SK-N-SH treated with all-trans-retinoic acid at 6 μM for 48 hours (cell line): ENCODE data around the gene CCDC34.

Experiments used
- ATAC-seq: fragments of 200-7000 bp; cut with Tn5 transposase; 3 replicates; pipeline ENCODE4 v1.9.1; 2020; ENCODE audit warnings: mild to moderate bottlenecking, moderate library complexity
- ARNTL ChIP-seq: fragments of 450-650 bp; formaldehyde crosslinking; IDR thresholded peaks from 2 replicates; pipeline ENCODE4 v1.5.0; 2020; ENCODE audit warnings: low read depth, mild to moderate bottlenecking, moderate library complexity, borderline replicate concordance
- BACH2 ChIP-seq: fragments of 250-450 bp; sonication (Bioruptor Pico); IDR thresholded peaks from 2 replicates; pipeline ENCODE4 v1.9.0; 2021; ENCODE audit warnings: mild to moderate bottlenecking, borderline replicate concordance
- CSDC2 ChIP-seq: fragments of 250-450 bp; sonication (Bioruptor Pico); IDR thresholded peaks from 2 replicates; pipeline ENCODE4 v1.5.0; 2020; ENCODE audit warnings: mild to moderate bottlenecking, moderate library complexity
- ESRRG ChIP-seq: fragments of 250-450 bp; sonication (Bioruptor Pico); IDR thresholded peaks from 2 replicates; pipeline ENCODE4 v1.6.1; 2021; ENCODE audit warnings: mild to moderate bottlenecking
- GLIS3 ChIP-seq: fragments of 250-450 bp; sonication (Bioruptor Pico); IDR thresholded peaks from 2 replicates; pipeline ENCODE4 v1.5.0; 2020; ENCODE audit warnings: mild to moderate bottlenecking, moderate library complexity
- ISL1 ChIP-seq: fragments of 250-450 bp; sonication (Bioruptor Pico); IDR thresholded peaks from 2 replicates; pipeline ENCODE4 v2.1.2; 2022; ENCODE audit warnings: mild to moderate bottlenecking, moderate library complexity
- OSR1 ChIP-seq: fragments of 250-450 bp; sonication (Bioruptor Pico); IDR thresholded peaks from 2 replicates; pipeline ENCODE4 v1.8.0; 2022; ENCODE audit warnings: moderate library complexity, mild to moderate bottlenecking, inconsistent platforms
- POU6F1 ChIP-seq: fragments of 250-450 bp; sonication (Bioruptor Pico); IDR thresholded peaks from 2 replicates; pipeline ENCODE4 v1.8.0; 2021; ENCODE audit warnings: low read depth, mild to moderate bottlenecking, moderate library complexity, borderline replicate concordance
- PPARA ChIP-seq: fragments of 250-450 bp; sonication (Bioruptor Pico); IDR thresholded peaks from 2 replicates; pipeline ENCODE4 v1.5.0; 2020; ENCODE audit warnings: mild to moderate bottlenecking, borderline replicate concordance
- RARB ChIP-seq: fragments of 250-450 bp; sonication (Bioruptor Pico); IDR thresholded peaks from 2 replicates; pipeline ENCODE4 v1.8.0; 2021; ENCODE audit warnings: mild to moderate bottlenecking, moderate library complexity
- SNAI2 ChIP-seq: fragments of 250-450 bp; sonication (Bioruptor Pico); IDR thresholded peaks from 2 replicates; pipeline ENCODE4 v1.5.0; 2020; ENCODE audit warnings: mild to moderate bottlenecking, moderate library complexity
- TOX ChIP-seq: fragments of 250-450 bp; sonication (Bioruptor Pico); IDR thresholded peaks from 2 replicates; pipeline ENCODE4 v1.8.0; 2021; ENCODE audit warnings: mild to moderate bottlenecking, moderate library complexity, borderline replicate concordance
- TSHZ2 ChIP-seq: fragments of 250-450 bp; sonication (Bioruptor Pico); IDR thresholded peaks from 2 replicates; pipeline ENCODE4 v1.5.0; 2020; ENCODE audit warnings: mild to moderate bottlenecking, moderate library complexity
- ZC3H10 ChIP-seq: fragments of 250-450 bp; sonication (Bioruptor Pico); IDR thresholded peaks from 2 replicates; pipeline ENCODE4 v1.5.1; 2021; ENCODE audit warnings: mild to moderate bottlenecking, moderate library complexity
- ZFP3 ChIP-seq: fragments of 250-450 bp; sonication (Bioruptor Pico); IDR thresholded peaks from 2 replicates; pipeline ENCODE4 v1.5.0; 2020; ENCODE audit warnings: mild to moderate bottlenecking, moderate library complexity
- ZFP30 ChIP-seq: fragments of 450-650 bp; formaldehyde crosslinking; IDR thresholded peaks from 2 replicates; pipeline ENCODE4 v1.5.0; 2022; ENCODE audit warnings: mild to moderate bottlenecking, moderate library complexity
- ZNF565 ChIP-seq: fragments of 450-650 bp; formaldehyde crosslinking; conservative IDR thresholded peaks from 2 replicates; pipeline ENCODE4 v1.5.0; 2020; ENCODE audit warnings: low read depth, mild to moderate bottlenecking, moderate library complexity
- ZNF70 ChIP-seq: fragments of 450-650 bp; formaldehyde crosslinking; IDR thresholded peaks from 2 replicates; pipeline ENCODE4 v1.5.0; 2020; ENCODE audit warnings: mild to moderate bottlenecking, moderate library complexity
- ZNF8 ChIP-seq: fragments of 450-650 bp; formaldehyde crosslinking; IDR thresholded peaks from 2 replicates; pipeline ENCODE4 v1.5.0; 2020; ENCODE audit warnings: mild to moderate bottlenecking, moderate library complexity
- TF ChIP-seq, protein P1 (sequence below): fragments of 250-450 bp; sonication (Bioruptor Pico); IDR thresholded peaks from 2 replicates; pipeline ENCODE4 v1.8.0; 2020; ENCODE audit warnings: mild to moderate bottlenecking, moderate library complexity, borderline replicate concordance

Gene CCDC34

DNA sequence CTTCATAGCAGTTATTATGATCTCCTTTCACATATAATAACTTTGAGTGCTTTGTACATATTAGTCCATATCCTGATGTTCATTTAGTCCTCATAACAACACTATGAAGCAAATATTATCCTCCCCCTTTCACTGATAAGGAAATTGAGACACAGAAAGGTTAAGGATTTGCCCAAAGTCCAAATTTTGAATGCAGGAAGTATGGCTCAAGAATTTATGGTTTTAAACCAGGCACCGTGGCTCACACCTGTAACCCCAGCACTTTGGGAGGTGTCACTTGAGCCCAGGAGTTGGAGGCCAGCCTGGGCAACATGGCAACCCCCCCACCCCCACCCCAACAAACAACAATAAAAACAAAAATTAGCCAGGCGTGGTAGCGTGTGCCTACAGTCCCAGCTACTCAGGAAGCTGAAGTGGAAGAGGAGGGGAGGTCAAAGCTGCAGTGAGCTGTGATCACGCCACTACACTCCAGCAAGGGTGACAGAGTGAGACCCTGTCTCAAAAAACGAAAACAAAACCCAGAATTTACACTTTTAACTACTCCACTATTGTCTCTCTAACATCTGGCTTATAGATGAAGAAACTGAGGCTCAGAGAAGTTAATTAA is 8.6 kb downstream of the CCDC34 start:
- TF ChIP-seq ZNF70 (CRISPR knock-in tag) (no peak), POU6F1 (CRISPR knock-in tag) (no peak), ZNF8 (no peak), ZFP3 (CRISPR knock-in tag) (no peak), ESRRG (no peak), OSR1 (CRISPR knock-in tag) (no peak), ISL1 (CRISPR knock-in tag) (no peak), GLIS3 (CRISPR knock-in tag) (no peak), TOX (CRISPR knock-in tag) (no peak), PPARA (CRISPR knock-in tag) (no peak), ARNTL (CRISPR knock-in tag) (no peak), TSHZ2 (no peak), SNAI2 (CRISPR knock-in tag) (no peak)
- no peak; the same call in 2 of the 3 replicates for ATAC-seq

DNA sequence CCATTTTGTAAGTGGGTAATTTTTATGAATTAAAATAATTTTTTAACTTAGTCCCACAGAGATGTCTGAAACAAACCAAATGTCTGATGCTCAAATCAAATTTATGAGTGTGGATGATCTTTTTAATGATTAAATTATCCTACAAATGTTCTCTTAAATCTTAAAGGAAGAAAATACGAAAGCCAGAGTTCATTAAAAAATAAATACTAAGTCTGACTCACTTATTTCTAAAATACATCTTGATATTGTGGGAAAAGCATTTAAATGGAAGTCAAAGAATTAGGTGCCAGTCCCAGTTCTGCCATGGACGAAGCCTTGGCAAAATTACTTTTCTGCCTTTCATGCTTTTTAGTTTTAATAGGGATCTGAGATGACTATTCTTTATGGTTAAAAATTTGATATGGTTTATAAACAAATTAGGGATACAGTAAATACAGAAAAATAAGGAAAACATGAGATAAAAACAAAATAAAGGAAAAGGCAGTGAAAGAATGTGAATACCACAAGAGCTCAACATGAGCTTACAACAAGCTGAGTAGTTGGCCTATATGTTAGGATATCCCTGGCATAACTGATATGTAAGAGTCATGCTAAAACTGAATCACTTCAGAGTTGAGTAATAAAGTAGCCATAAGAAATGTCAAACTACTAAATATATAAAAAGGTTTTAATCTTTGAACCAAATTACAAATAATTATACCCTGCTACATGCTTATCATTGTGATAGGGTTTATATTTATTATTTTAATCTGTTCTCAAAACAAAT is 9.2 kb downstream of the CCDC34 start:
- ATAC-seq = peak; percentile 74
- TF ChIP-seq ZFP30 = no peak
- peak; percentile 84; the same call in 1 of the 2 replicates for TF ChIP-seq ZC3H10 (CRISPR knock-in tag)
- peak; percentile 62 for TF ChIP-seq ISL1 (CRISPR knock-in tag)
- no peak for TF ChIP-seq CSDC2 (CRISPR knock-in tag)
- TF ChIP-seq, protein P1, sequence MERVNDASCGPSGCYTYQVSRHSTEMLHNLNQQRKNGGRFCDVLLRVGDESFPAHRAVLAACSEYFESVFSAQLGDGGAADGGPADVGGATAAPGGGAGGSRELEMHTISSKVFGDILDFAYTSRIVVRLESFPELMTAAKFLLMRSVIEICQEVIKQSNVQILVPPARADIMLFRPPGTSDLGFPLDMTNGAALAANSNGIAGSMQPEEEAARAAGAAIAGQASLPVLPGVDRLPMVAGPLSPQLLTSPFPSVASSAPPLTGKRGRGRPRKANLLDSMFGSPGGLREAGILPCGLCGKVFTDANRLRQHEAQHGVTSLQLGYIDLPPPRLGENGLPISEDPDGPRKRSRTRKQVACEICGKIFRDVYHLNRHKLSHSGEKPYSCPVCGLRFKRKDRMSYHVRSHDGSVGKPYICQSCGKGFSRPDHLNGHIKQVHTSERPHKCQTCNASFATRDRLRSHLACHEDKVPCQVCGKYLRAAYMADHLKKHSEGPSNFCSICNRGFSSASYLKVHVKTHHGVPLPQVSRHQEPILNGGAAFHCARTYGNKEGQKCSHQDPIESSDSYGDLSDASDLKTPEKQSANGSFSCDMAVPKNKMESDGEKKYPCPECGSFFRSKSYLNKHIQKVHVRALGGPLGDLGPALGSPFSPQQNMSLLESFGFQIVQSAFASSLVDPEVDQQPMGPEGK (CRISPR knock-in tag) = no peak

DNA sequence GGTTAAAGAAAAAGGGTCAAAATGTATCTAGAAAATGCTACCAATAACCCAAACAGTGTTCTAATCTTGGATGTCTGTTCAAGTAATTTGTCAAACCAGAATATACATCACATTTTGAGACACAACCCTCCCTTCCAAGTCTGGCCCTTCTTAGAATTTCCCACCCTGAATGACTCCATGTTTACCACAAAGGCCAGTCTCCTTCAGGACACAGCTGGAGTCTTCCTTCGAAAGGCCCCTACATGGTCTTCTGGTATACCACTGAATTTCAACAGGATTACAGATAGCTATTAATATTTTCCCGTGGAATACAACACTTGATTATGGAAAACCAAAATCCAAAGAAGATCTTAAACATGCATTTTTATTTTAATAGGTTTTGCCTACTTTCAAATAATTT is 10.2 kb downstream of the CCDC34 start:
- TF ChIP-seq OSR1 (CRISPR knock-in tag) (no peak), CSDC2 (CRISPR knock-in tag) (no peak), PPARA (CRISPR knock-in tag) (no peak), ZFP3 (CRISPR knock-in tag) (no peak), ESRRG (no peak), ZNF565 (CRISPR knock-in tag) (no peak), RARB (CRISPR knock-in tag) (no peak), ZFP30 (no peak), ZC3H10 (CRISPR knock-in tag) (no peak), ZNF70 (CRISPR knock-in tag) (no peak), BACH2 (CRISPR knock-in tag) (no peak), ISL1 (CRISPR knock-in tag) (no peak), ARNTL (CRISPR knock-in tag) (no peak), ZNF8 (no peak), GLIS3 (CRISPR knock-in tag) (no peak), TOX (CRISPR knock-in tag) (no peak)
- TF ChIP-seq, protein P1 (CRISPR knock-in tag) = no peak
- ATAC-seq = no peak
